Suppressor macrophage (primary cell): ENCODE results near the gene THSD8.

Experiments used
- DNase-seq, 4 experiments: peaks; one replicate each; pipeline ENCODE4 v3.0.0-alpha.2; 2020 to 2022
- total RNA-seq, 17 experiments: gene quantifications; one replicate each; lab custom pipeline; 2026; ENCODE audit warnings: mixed read lengths in 6 of 17, inconsistent platforms in 3 of 17; lab: John Stamatoyannopoulos, UW

THSD8 gene
- 0 to 0.77 (median 0) reads per million in 17 experiments for total RNA-seq

- DNase-seq = peak; percentile 50 to 76 (median 62)
These were observed at the start of gene THSD8, which contains the start of gene PRDX2 for GRCh38 chr19:12801466-12802266. Gene THSD8, plus strand, starts transcription at chr19:12802069. Its CDS starts 3 bp downstream, at chr19:12802072. Gene PRDX2, minus strand, starts transcription at chr19:12801800. Its CDS starts 539 bp downstream, at chr19:12801261.

GRCh38 chr19:12754465-12755196 lies 47.2 kb upstream of the THSD8 start:
- no peak for DNase-seq

GRCh38 chr19:12756150-12756883 lies 45.6 kb upstream of the THSD8 start:
- no peak for DNase-seq

- DNase-seq = peak; percentile 83 to 90 (median 88)
These were observed 44.2 kb upstream of the THSD8 start for GRCh38 chr19:12757544-12758274.

- no peak for DNase-seq
These were observed 42.2 kb upstream of the THSD8 start for GRCh38 chr19:12759686-12760085.

- no peak for DNase-seq
These were observed 38.8 kb upstream of the THSD8 start for GRCh38 chr19:12763100-12763499.

- no peak for DNase-seq
These were observed 37.2 kb upstream of the THSD8 start for GRCh38 chr19:12764698-12765097.

GRCh38 chr19:12766051-12766521 lies 35.8 kb upstream of the THSD8 start:
- peak; percentile 82 to 93 (median 88) for DNase-seq

GRCh38 chr19:12767150-12767549 lies 34.7 kb upstream of the THSD8 start:
- DNase-seq = no peak

- no peak for DNase-seq
These were observed 34.2 kb upstream of the THSD8 start for GRCh38 chr19:12767666-12768065.

GRCh38 chr19:12769689-12770088 lies 32.2 kb upstream of the THSD8 start:
- DNase-seq = peak in 2 of 4 experiments; percentile 14 to 33

GRCh38 chr19:12770922-12771321 lies 30.9 kb upstream of the THSD8 start:
- no peak for DNase-seq

- no peak for DNase-seq
These were observed 29.5 kb upstream of the THSD8 start for GRCh38 chr19:12772323-12772722.

GRCh38 chr19:12773571-12773970 lies 28.3 kb upstream of the THSD8 start:
- peak in 3 of 4 experiments; percentile 39 to 49 (median 43) for DNase-seq

GRCh38 chr19:12774588-12775555 lies 27.0 kb upstream of the THSD8 start, which contains the start of gene HOOK2:
Gene HOOK2, minus strand, starts transcription at chr19:12775552. Its CDS starts 103 bp downstream, at chr19:12775449.
- DNase-seq = no peak

GRCh38 chr19:12777217-12778016 lies 24.5 kb upstream of the THSD8 start:
- DNase-seq = peak; percentile 82 to 94 (median 90)

- DNase-seq = peak; percentile 73 to 86 (median 79)
These were observed 23.6 kb upstream of the THSD8 start for GRCh38 chr19:12778017-12778904.

- DNase-seq = no peak
These were observed 23.0 kb upstream of the THSD8 start for GRCh38 chr19:12778905-12779161.
